Neutrophil (primary cell): ENCODE measurements around the gene MADD.

Experiments
- H3K27ac ChIP-seq: fragments of 200-600 bp; sonication (generic); 2 replicates; pipeline ENCODE4 v1.5.1; 2016; ENCODE audit warnings: mild to moderate bottlenecking, moderate library complexity
- H3K27me3 ChIP-seq: fragments of 200-600 bp; sonication (generic); 2 replicates; pipeline ENCODE4 v1.6.0; 2016; ENCODE audit warnings: mild to moderate bottlenecking
- H3K36me3 ChIP-seq: fragments of 200-600 bp; sonication (generic); 2 replicates; pipeline ENCODE4 v1.5.1; 2017
- H3K4me1 ChIP-seq, 2 experiments: fragments of 200-600 bp in 1 of 2; sonication (generic) in 1 of 2; 1 replicate in 1 of 2; 2 replicates in 1 of 2; pipeline versions ENCODE4 v1.5.1 to v1.6.1; 2013 to 2016; ENCODE audit warnings: low read depth in 1 of 2, low read length in 1 of 2, mild to moderate bottlenecking in 1 of 2, moderate library complexity in 1 of 2; ENCODE audit not compliant: control insufficient read depth in 1 of 2, insufficient read depth in 1 of 2
- H3K4me3 ChIP-seq, 2 experiments: fragments of 200-600 bp in 1 of 2; sonication (generic) in 1 of 2; 1 replicate in 1 of 2; 2 replicates in 1 of 2; pipeline ENCODE4 v1.5.1; 2013 to 2016; ENCODE audit warnings: low read depth in 1 of 2, low read length in 1 of 2, mild to moderate bottlenecking in 1 of 2, moderate library complexity in 1 of 2
- H3K9me3 ChIP-seq: fragments of 200-600 bp; sonication (generic); 2 replicates; pipeline ENCODE4 v1.5.1; 2016
- CTCF ChIP-seq: fragments of 200-600 bp; sonication (generic); IDR thresholded peaks from 2 replicates; pipeline ENCODE4 v1.5.1; 2016; ENCODE audit warnings: antibody characterized with exemption

MADD gene

GRCh38 chr11:47378010-47378835 is 108.3 kb downstream of the MADD start, which contains the start of gene SPI1:
SPI1 (minus strand) TSS chr11:47378547; CDS start chr11:47378353, 194 bp downstream.
- Histone ChIP-seq H3K4me3 (peak within 1 kb of the TSS; percentile 92 to 97), H3K9me3 (no peaks in the 10 kb centered on the region), H3K27me3 (no peaks in the 10 kb centered on the region), H3K27ac (peak within 1 kb of the TSS; percentile 99), H3K4me1 (peaks cover 67 to 68% of the 10 kb centered on the region in 2 experiments), H3K36me3 (peaks cover 56% of the 10 kb centered on the region)
- TF ChIP-seq CTCF, result peak; percentile 45

GRCh38 chr11:47378836-47379170 is 108.9 kb downstream of the MADD start:
- no peaks in the 10 kb centered on the region for H3K9me3 ChIP-seq
- H3K4me3 ChIP-seq, result peak overlapping the region; percentile 92 to 97
- no peak for TF ChIP-seq CTCF
- peaks cover 67 to 68% of the 10 kb centered on the region in 2 experiments for H3K4me1 ChIP-seq
- H3K27ac ChIP-seq, result peak overlapping the region; percentile 99
- no peaks in the 10 kb centered on the region for H3K27me3 ChIP-seq
- H3K36me3 ChIP-seq, result peaks cover 54% of the 10 kb centered on the region

GRCh38 chr11:47379317-47379716 is 109.4 kb downstream of the MADD start:
- H3K9me3 ChIP-seq, result no peaks in the 10 kb centered on the region
- H3K4me3 ChIP-seq, result peak overlapping the region; percentile 92 to 97
- peaks cover 49% of the 10 kb centered on the region for H3K36me3 ChIP-seq
- no peak for TF ChIP-seq CTCF
- peak overlapping the region; percentile 99 for H3K27ac ChIP-seq
- peaks cover 63 to 66% of the 10 kb centered on the region in 2 experiments for H3K4me1 ChIP-seq
- no peaks in the 10 kb centered on the region for H3K27me3 ChIP-seq
